HepG2 (cell line): ENCODE data around the gene FNDC3A. TPM values are rescaled to one million over a fixed set of nuclear protein-coding genes. Genes with fewer than 3 reads are reported as not detected.

Experiments used
- ATAC-seq: fragments of 200-7000 bp; cut with Tn5 transposase; 3 replicates; pipeline ENCODE4 v1.9.1; 2020; ENCODE audit warnings: mild to moderate bottlenecking, moderate library complexity
- BruUV-seq: library from RNA; stranded (reverse); fragments of 400-500 nt; replicated peaks from 2 replicates; lab custom pipeline; 2021; lab: Mats Ljungman, UMichigan
- CTCF ChIA-PET: fragments of 300-600 bp; formaldehyde crosslinking; extraction: SDS; loops from one replicate; lab custom pipeline; 2021; ENCODE audit warnings: low total read pairs, inconsistent platforms, low intra/inter-chr PET ratio; lab: Yijun Ruan, JAX
- POLR2A ChIA-PET: fragments of 350-600 bp; sonication (Branson Sonifier 250); formaldehyde crosslinking; loops from one replicate; lab custom pipeline; 2020; ENCODE audit warnings: antibody characterized with exemption, inconsistent platforms; lab: Yijun Ruan, JAX
- DNase-seq: peaks from one replicate; pipeline ENCODE4 v3.0.0-alpha.2; 2015; ENCODE audit warnings: low spot score
- FAIRE-seq: peaks from 3 replicates; lab custom pipeline; 2011; peaks lifted over from hg19 to GRCh38; lab: Jason Lieb, UNC
- H2AFZ ChIP-seq: one replicate; pipeline ENCODE4 v1.6.1; 2011; ENCODE audit warnings: low read length, inconsistent platforms
- H3K27ac ChIP-seq: fragments of 300-600 bp; 3 replicates; pipeline ENCODE4 v1.8.0; 2011; ENCODE audit warnings: mixed run types, mild to moderate bottlenecking, mixed read lengths, low read length, inconsistent platforms; ENCODE audit not compliant: insufficient read depth; ENCODE audit errors: extremely low read length
- H3K27me3 ChIP-seq, 2 experiments: fragments of 200-600 bp in 1 of 2; 2 replicates in 1 of 2; 3 replicates in 1 of 2; pipeline versions ENCODE4 v1.6.0 to v1.8.0; 2011; ENCODE audit warnings: low read length in 2 of 2, mild to moderate bottlenecking in 2 of 2, moderate library complexity in 2 of 2, inconsistent platforms in 1 of 2; ENCODE audit not compliant: insufficient read depth in 2 of 2, control insufficient read depth in 1 of 2
- H3K36me3 ChIP-seq, 2 experiments: fragments of 200-600 bp in 1 of 2; replicated peaks in 1 of 2; 2 replicates in 1 of 2; 3 replicates in 1 of 2; pipeline versions ENCODE4 v1.5.1 to v1.8.0; 2011; ENCODE audit warnings: low read length in 2 of 2, inconsistent platforms in 1 of 2; ENCODE audit not compliant: insufficient read depth in 2 of 2, control insufficient read depth in 1 of 2
- H3K4me1 ChIP-seq: 2 replicates; pipeline ENCODE4 v1.5.1; 2012; ENCODE audit warnings: low read length, inconsistent platforms; ENCODE audit not compliant: insufficient read depth
- H3K4me2 ChIP-seq: 2 replicates; pipeline ENCODE4 v1.6.0; 2011; ENCODE audit warnings: low read depth, low read length, inconsistent platforms
- H3K4me3 ChIP-seq, 3 experiments: fragments of 200-600 bp in 1 of 3; sonication (generic), shearing (Covaris generic) in 1 of 3; replicated peaks in 1 of 3; 2 replicates each; pipeline ENCODE4 v1.5.1; 2011 to 2016; ENCODE audit warnings: low read length in 3 of 3, inconsistent platforms in 2 of 3, low read depth in 2 of 3, mild to moderate bottlenecking in 2 of 3, control low read depth in 1 of 3, mixed read lengths in 1 of 3; ENCODE audit not compliant: insufficient read depth in 1 of 3
- H3K79me2 ChIP-seq: one replicate; pipeline ENCODE4 v1.6.1; 2011; ENCODE audit warnings: low read length, inconsistent platforms; ENCODE audit not compliant: insufficient read depth
- H3K9ac ChIP-seq: 2 replicates; pipeline ENCODE4 v1.6.0; 2011; ENCODE audit warnings: mild to moderate bottlenecking, low read depth, low read length, inconsistent platforms; ENCODE audit not compliant: insufficient read depth
- H3K9me3 ChIP-seq: 2 replicates; pipeline ENCODE4 v1.5.1; 2012; ENCODE audit warnings: mild to moderate bottlenecking, low read length
- H4K20me1 ChIP-seq: 2 replicates; pipeline ENCODE4 v1.6.0; 2011; ENCODE audit warnings: inconsistent platforms, mild to moderate bottlenecking, low read length, moderate library complexity; ENCODE audit not compliant: insufficient read depth
- ARHGAP35 ChIP-seq: sonication (generic); formaldehyde crosslinking; IDR thresholded peaks from 2 replicates; pipeline ENCODE4 v1.9.0; 2022; ENCODE audit warnings: mild to moderate bottlenecking, inconsistent platforms, moderate library complexity, missing genetic modification reagents, borderline replicate concordance
- HHEX ChIP-seq: IDR thresholded peaks from 2 replicates; pipeline ENCODE4 v1.6.1; 2016; ENCODE audit warnings: control low read depth
- HNRNPLL ChIP-seq: fragments of 200-400 bp; formaldehyde crosslinking; IDR thresholded peaks from 2 replicates; pipeline ENCODE4 v1.6.1; 2017; ENCODE audit warnings: mild to moderate bottlenecking, low read depth, low read length; ENCODE audit not compliant: poor library complexity, severe bottlenecking
- KDM6A ChIP-seq: IDR thresholded peaks from 2 replicates; pipeline ENCODE4 v1.6.1; 2016; ENCODE audit warnings: low read depth
- KLF16 ChIP-seq, 2 experiments: sonication (generic) in 1 of 2; formaldehyde crosslinking in 1 of 2; IDR thresholded peaks; 2 replicates each; pipeline versions ENCODE4 v1.6.1 to v1.8.0; 2016 to 2023; ENCODE audit warnings: missing genetic modification reagents in 2 of 2, missing compliant biosample characterization in 1 of 2
- ZNF792 ChIP-seq: IDR thresholded peaks from 2 replicates; pipeline ENCODE4 v1.6.1; 2016
- WGBS: methylation state at CpG from one replicate; pipeline ENCODE4 v1.1.6; 2017; ENCODE audit warnings: low lambda C conversion rate; 5-methylcytosine and 5-hydroxymethylcytosine counted together
- in situ Hi-C: cut with HindIII; loops from 2 replicates; pipeline ENCODE4 v1.10.0; 2017; ENCODE audit warnings: low pct_unique_long_range_greater_than_20kb; ENCODE audit not compliant: extremely low pct_ligation_motif_present
- intact Hi-C: fragments of 100-400 bp; cut with micrococcal nuclease; formaldehyde crosslinking; loops from one replicate; pipeline ENCODE4 v1.10.0; 2022; ENCODE audit not compliant: unreplicated experiment
- polyA plus RNA-seq, 8 experiments: library from polyadenylated mRNA; depleted of rRNA in 3 of 8; stranded (reverse) in 7 of 8; unstranded in 1 of 8; fragments of >200 nt; fragmentation: Illumina TruSeq in 4 of 8; extraction: Trizol in 4 of 8; gene quantifications; 2 replicates each; pipeline versions ENCODE4 v1.2.1 to v1.2.3, GENCODE V29; 2011 to 2016; ENCODE audit warnings: low read depth in 4 of 8, missing spikeins in 1 of 8, mixed read lengths in 1 of 8; ENCODE audit not compliant: insufficient read depth in 1 of 8
- total RNA-seq, 5 experiments: library from RNA; depleted of rRNA; stranded (reverse); fragments of >200 nt; fragmentation: Illumina TruSeq; extraction: Trizol; gene quantifications; 2 replicates each; pipeline ENCODE4 v1.2.3, GENCODE V29; 2016; ENCODE audit warnings: low read depth in 1 of 5
- TF ChIP-seq, protein P1 (sequence below): sonication (generic); formaldehyde crosslinking; IDR thresholded peaks from 2 replicates; pipeline ENCODE4 v1.4.0; 2020; ENCODE audit warnings: missing genetic modification reagents, borderline replicate concordance
- TF ChIP-seq, protein P2 (sequence below): sonication (generic); formaldehyde crosslinking; IDR thresholded peaks from 2 replicates; pipeline ENCODE4 v1.5.0; 2020; ENCODE audit warnings: missing genetic modification reagents, mild to moderate bottlenecking, borderline replicate concordance

Gene FNDC3A
- total and polyA plus RNA-seq, 2 of the 13 experiments (the other 11 are each of a cell fraction or from before 2014, with no cell fraction given), result 36.7 to 39.3 TPM

DNA sequence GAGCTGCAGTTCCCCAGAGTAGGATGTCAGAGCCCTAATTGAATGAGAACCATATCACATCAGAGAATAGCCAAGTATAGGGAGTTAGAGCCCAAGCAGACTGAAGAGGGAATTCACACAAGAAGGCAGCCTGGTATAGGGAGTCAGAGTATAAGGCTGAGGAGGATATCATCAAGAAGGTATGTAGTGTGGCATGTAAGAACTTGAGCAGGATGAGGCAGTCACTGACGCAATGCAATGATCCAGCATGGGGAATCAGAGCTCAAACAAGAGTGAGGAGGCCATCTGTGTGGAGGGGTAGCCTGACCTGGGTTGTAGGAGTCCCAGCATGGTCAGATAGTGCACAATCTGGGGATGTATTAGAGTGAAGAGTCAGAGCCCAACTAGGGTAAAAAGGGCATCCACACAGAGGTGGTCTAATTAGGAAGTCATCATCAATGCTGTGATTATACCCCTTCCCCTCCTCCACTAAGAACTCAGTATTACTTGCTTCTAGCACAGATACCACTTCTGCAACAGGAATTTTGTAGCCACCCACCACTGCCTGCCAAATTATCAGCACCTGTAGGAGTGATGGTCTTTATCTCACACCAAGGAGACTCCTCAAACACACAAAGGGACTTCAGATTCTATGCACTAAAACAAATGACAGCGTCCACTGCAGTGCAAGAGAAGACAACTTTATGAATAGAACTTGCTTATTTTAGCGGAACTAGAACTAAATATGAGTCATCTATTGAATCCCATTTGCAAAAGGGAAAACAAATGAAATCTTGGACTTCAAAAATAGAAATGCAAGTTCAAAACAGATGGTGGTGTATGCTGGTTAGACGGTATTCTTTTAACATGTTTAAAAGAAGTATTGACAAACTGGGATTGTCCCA, 107.2 kb downstream of the FNDC3A start (continued):
- TF ChIP-seq, protein P1, sequence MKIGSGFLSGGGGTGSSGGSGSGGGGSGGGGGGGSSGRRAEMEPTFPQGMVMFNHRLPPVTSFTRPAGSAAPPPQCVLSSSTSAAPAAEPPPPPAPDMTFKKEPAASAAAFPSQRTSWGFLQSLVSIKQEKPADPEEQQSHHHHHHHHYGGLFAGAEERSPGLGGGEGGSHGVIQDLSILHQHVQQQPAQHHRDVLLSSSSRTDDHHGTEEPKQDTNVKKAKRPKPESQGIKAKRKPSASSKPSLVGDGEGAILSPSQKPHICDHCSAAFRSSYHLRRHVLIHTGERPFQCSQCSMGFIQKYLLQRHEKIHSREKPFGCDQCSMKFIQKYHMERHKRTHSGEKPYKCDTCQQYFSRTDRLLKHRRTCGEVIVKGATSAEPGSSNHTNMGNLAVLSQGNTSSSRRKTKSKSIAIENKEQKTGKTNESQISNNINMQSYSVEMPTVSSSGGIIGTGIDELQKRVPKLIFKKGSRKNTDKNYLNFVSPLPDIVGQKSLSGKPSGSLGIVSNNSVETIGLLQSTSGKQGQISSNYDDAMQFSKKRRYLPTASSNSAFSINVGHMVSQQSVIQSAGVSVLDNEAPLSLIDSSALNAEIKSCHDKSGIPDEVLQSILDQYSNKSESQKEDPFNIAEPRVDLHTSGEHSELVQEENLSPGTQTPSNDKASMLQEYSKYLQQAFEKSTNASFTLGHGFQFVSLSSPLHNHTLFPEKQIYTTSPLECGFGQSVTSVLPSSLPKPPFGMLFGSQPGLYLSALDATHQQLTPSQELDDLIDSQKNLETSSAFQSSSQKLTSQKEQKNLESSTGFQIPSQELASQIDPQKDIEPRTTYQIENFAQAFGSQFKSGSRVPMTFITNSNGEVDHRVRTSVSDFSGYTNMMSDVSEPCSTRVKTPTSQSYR (CRISPR knock-in tag), result no peak
- TF ChIP-seq KDM6A (CRISPR knock-in tag), result no peak
- no peak for TF ChIP-seq ARHGAP35

DNA sequence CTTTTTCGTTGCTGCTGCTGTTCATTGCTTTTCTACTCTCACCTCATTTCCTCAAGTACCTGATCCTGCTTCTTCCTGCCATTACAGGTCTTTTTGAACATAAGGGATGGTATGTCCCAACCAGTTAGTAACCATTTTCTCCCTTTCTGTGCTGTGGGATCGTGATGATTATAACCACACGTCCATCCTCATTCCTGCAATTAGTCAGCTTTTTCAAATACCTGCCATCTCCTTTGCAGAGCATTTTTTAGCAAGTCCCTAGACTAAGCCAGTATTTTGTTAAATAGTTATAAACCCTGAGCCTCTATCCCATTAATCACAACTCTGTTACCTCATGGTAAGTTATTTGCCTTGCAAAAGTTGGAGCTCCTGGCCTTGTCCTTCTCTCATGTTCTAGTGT, 109.2 kb downstream of the FNDC3A start:
- CTCF ChIA-PET, result no interaction called here

More for the DNA sequence above, 109.2 kb downstream of the FNDC3A start:
- Histone ChIP-seq H3K4me3 (no peak overlapping the region), H3K27ac (no peak overlapping the region), H3K79me2 (no peaks in the 10 kb centered on the region), H3K27me3 (no peaks in the 10 kb centered on the region), H3K9ac (no peak overlapping the region), H2AFZ (no peak overlapping the region), H3K4me2 (no peak overlapping the region), H3K36me3 (peaks cover 0 to 1% of the 10 kb centered on the region in 2 experiments; a peak in 4 of 5 replicates), H3K4me1 (no peaks in the 10 kb centered on the region), H3K9me3 (no peaks in the 10 kb centered on the region), H4K20me1 (no peaks in the 10 kb centered on the region)
- in situ Hi-C loops, result no loop called here
- DNase-seq (no peak), FAIRE-seq (no peak), ATAC-seq (no peak)
- no TSS peak for BruUV-seq
- 96% methylated on average over 3 of the region's 3 CpGs for WGBS
- intact Hi-C loops, result no loop called here
- no peak for TF ChIP-seq KLF16 (CRISPR knock-in tag; IDR thresholded peaks at IDR 0.05)
- no peak for TF ChIP-seq HNRNPLL
- no peak for TF ChIP-seq ZNF792
- TF ChIP-seq, protein P2, sequence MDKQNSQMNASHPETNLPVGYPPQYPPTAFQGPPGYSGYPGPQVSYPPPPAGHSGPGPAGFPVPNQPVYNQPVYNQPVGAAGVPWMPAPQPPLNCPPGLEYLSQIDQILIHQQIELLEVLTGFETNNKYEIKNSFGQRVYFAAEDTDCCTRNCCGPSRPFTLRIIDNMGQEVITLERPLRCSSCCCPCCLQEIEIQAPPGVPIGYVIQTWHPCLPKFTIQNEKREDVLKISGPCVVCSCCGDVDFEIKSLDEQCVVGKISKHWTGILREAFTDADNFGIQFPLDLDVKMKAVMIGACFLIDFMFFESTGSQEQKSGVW (CRISPR knock-in tag), result no peak
- TF ChIP-seq HHEX (CRISPR knock-in tag), result no peak
- POLR2A ChIA-PET, result interaction anchor here (0.7 kb wide), 1 partner anchor 162 kb away, joined by 3 read pairs; no protein-coding TSS in a partner anchor
